ENCODE results near the gene IL26. TPM values are rescaled to one million over a fixed set of nuclear protein-coding genes. Genes with fewer than 3 reads are reported as not detected.
A peak's percentile ranks its signal among the peaks of the same experiment; 100 is the strongest.

The IL26 gene
- total and polyA plus RNA-seq, 2 of the 4 experiments (the other 2 are of a cell fraction) = not detected

DNA sequence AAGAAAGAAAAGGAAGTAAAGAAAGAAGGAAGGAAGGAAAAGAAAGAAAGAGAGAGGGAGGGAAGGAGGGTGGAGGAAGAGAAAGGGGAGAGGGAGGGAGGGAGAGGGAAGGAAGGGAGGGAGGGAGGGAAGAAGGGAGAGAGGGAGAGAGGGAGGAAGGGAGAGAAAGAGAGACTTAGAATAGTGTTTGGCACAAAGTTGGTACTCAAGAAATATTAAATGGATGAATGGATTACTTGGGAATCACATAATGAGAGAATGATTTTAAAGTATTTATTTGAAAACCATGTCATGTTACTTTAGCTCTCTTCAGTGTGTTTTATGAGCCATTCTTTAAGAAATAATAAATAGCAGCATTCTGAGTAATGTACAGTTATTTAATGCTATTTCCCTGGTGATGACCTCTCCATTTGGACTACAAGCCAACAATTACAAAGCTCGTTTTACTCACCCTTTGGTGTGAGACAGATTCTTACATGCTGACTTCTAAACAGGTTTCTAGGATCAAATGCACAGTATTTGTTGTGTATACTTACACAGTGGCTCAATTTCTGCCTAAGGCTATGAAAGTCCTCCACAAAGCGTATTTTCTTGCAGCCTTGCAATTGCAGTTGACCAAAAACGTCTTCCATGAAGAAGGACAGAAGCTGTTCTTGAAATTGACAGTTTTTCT is 861 bp downstream of the IL26 start (continued):
- TF ChIP-seq RAD21 (IDR thresholded peaks at IDR 0.05; ENCODE audit: low read length) = no peak

DNA sequence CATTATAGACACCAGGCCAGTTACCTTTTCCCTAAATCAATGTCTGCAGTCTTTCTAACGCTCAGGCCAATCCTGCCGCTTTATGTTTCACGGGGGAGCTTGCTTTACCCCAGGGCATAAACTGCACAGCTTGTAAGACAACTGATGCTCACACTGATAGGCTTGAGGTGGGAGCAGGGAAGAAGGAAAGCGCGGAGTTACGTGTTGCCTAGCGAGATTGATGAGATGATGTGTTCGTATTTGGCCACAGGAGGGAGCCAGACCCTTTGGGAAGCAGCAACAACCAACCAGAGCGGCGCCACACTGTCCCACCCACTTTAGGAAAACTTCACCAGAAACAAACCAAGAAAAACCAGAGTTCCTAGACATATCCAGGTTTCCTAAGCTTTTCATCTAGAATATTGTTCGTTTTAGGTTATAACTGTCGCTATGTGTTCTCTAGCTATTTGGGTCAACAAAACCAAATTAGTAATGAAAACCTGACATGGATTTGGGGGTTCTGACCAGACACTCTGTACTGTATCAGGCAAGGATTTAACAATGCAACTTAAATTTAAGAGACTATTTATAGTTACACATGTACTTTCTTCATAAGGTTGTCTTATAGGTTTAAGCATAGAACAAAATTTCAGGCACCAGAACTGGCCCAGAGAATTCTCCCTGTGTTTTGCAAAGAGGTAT is 2.4 kb downstream of the IL26 start:
- Histone ChIP-seq H3K27ac (ENCODE audit: insufficient read depth, low read length) (no peak overlapping the region), H4K5ac (ENCODE audit: low read depth, low read length) (no peak overlapping the region), H3K27me3 (ENCODE audit: control insufficient read depth, insufficient read depth, low read length) (no peaks in the 10 kb centered on the region), H3K4me1 (ENCODE audit: control insufficient read depth, insufficient read depth, low read length) (peaks cover 2% of the 10 kb centered on the region; the same call in 1 of the 2 replicates), H3K14ac (replicated peaks; ENCODE audit: low read depth, low read length) (no peak overlapping the region), H4K8ac (ENCODE audit: low read depth in 2 of 2, low read length in 2 of 2) (no peak overlapping the region), H3K9me3 (ENCODE audit: control insufficient read depth, insufficient read depth, low read length) (no peaks in the 10 kb centered on the region), H3K4ac (ENCODE audit: low read depth, low read length) (no peak overlapping the region), H3K4me3 (ENCODE audit: insufficient read depth, low read depth, low read length) (peak overlapping the region; percentile 17; the same call in 1 of the 2 replicates), H3K36me3 (ENCODE audit: control insufficient read depth, insufficient read depth, low read length) (no peaks in the 10 kb centered on the region), H3K9ac (ENCODE audit: low read depth, low read length) (no peak overlapping the region), H2BK15ac (ENCODE audit: low read depth, low read length) (no peak overlapping the region), H2BK20ac (ENCODE audit: low read depth, low read length) (no peak overlapping the region), H2AFZ (replicated peaks; ENCODE audit: low read length, poor library complexity) (peak overlapping the region; percentile 87), H4K91ac (ENCODE audit: insufficient read depth, low read depth, low read length) (no peak overlapping the region), H2AK5ac (ENCODE audit: low read depth, low read length) (no peak overlapping the region), H3K56ac (ENCODE audit: extremely low read depth, insufficient read depth, low read length) (no peak overlapping the region), H3K18ac (ENCODE audit: low read depth, low read length) (no peak overlapping the region), H4K20me1 (ENCODE audit: insufficient read depth, low read length) (no peaks in the 10 kb centered on the region), H3K4me2 (ENCODE audit: low read depth, low read length) (peak overlapping the region; percentile 86), H2BK120ac (ENCODE audit: low read depth, low read length) (no peak overlapping the region), H2BK5ac (ENCODE audit: low read depth, low read length, poor library complexity, severe bottlenecking) (no peak overlapping the region), H3K23ac (ENCODE audit: low read depth, low read length) (no peak overlapping the region), H3K79me1 (ENCODE audit: low read depth in 1 of 2, low read length in 2 of 2) (no peaks in the 10 kb centered on the region), H3K9me1 (ENCODE audit: insufficient read depth, low read length) (no peaks in the 10 kb centered on the region), H2AK9ac (replicated peaks; ENCODE audit: low read depth, low read length, poor library complexity) (no peak overlapping the region)
- DNase-seq = peak; percentile 89
- dilution Hi-C loops (cut with HindIII; ENCODE audit: low sequenced_read_pairs, unreplicated experiment) = loop anchor here (25.0 kb wide), 1 partner anchor 89 kb away; no protein-coding TSS in a partner anchor
- peak; percentile 97 for ATAC-seq (ENCODE audit: low read depth)
- ChIA-PET POLR2A (ENCODE audit: unreplicated experiment) (no interaction called here), CTCF (interaction anchor here (0.5 to 3.3 kb wide), 15 partner anchors 9 to 517 kb away, joined by 3 to 25 read pairs (median 3); partner anchors contain the start of gene MDM1)
- intact Hi-C loops (cut with micrococcal nuclease) = loop anchor here (1.0 to 10.0 kb wide), 6 partner anchors 94 to 866 kb away; partner anchors contain the start of genes MDM2 and RAP1B
- WGBS, 2 experiments (ENCODE audit: extremely low coverage in 2 of 2, insufficient read length in 1 of 2) = no CpG with 5 or more reads among the region's 12 CpGs
- in situ Hi-C loops (cut with MboI; ENCODE audit: low sequenced_read_pairs) = no loop called here
- no TSS peak for BruUV-seq (replicated peaks)
- 0 out of 2 replicates have a peak, but pooled peaks have one; percentile 46 for TF ChIP-seq POLR2A (IDR thresholded peaks at IDR 0.05; ENCODE audit: low read depth, low read length)
- no peak for TF ChIP-seq MAFK (IDR thresholded peaks at IDR 0.05; ENCODE audit: low read depth, low read length)
- no peak for TF ChIP-seq NFE2L2 (IDR thresholded peaks at IDR 0.05; ENCODE audit: low read depth, low read length)
- TF ChIP-seq RAD21 (IDR thresholded peaks at IDR 0.05; ENCODE audit: low read length) = peak; percentile 99
- TF ChIP-seq MAZ (IDR thresholded peaks at IDR 0.05; ENCODE audit: borderline replicate concordance, low read depth, low read length) = peak; percentile 33; the same call in 1 of the 2 replicates
- TF ChIP-seq, protein P1, sequence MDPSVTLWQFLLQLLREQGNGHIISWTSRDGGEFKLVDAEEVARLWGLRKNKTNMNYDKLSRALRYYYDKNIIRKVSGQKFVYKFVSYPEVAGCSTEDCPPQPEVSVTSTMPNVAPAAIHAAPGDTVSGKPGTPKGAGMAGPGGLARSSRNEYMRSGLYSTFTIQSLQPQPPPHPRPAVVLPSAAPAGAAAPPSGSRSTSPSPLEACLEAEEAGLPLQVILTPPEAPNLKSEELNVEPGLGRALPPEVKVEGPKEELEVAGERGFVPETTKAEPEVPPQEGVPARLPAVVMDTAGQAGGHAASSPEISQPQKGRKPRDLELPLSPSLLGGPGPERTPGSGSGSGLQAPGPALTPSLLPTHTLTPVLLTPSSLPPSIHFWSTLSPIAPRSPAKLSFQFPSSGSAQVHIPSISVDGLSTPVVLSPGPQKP (IDR thresholded peaks at IDR 0.05; ENCODE audit: borderline replicate concordance, low read depth, low read length) = no peak
- peak; percentile 92 for TF ChIP-seq SMC3 (IDR thresholded peaks at IDR 0.05; ENCODE audit: low read depth, low read length)
- TF ChIP-seq, protein P2, sequence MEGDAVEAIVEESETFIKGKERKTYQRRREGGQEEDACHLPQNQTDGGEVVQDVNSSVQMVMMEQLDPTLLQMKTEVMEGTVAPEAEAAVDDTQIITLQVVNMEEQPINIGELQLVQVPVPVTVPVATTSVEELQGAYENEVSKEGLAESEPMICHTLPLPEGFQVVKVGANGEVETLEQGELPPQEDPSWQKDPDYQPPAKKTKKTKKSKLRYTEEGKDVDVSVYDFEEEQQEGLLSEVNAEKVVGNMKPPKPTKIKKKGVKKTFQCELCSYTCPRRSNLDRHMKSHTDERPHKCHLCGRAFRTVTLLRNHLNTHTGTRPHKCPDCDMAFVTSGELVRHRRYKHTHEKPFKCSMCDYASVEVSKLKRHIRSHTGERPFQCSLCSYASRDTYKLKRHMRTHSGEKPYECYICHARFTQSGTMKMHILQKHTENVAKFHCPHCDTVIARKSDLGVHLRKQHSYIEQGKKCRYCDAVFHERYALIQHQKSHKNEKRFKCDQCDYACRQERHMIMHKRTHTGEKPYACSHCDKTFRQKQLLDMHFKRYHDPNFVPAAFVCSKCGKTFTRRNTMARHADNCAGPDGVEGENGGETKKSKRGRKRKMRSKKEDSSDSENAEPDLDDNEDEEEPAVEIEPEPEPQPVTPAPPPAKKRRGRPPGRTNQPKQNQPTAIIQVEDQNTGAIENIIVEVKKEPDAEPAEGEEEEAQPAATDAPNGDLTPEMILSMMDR (conservative IDR thresholded peaks at IDR 0.05; ENCODE audit: low read depth, low read length) = peak; percentile 95
